AG08396 (cell line): ENCODE data around the gene PPP1R16B.
"Not testable (repeated sequence)": the region's sequence is repeated elsewhere in the genome, so short reads cannot be mapped to it uniquely, and the experiment has no call there.

Experiments used
- DNase-seq: peaks from one replicate; pipeline ENCODE4 v3.0.0; 2012; ENCODE audit warnings: low spot score, mixed read lengths

The PPP1R16B gene

DNA sequence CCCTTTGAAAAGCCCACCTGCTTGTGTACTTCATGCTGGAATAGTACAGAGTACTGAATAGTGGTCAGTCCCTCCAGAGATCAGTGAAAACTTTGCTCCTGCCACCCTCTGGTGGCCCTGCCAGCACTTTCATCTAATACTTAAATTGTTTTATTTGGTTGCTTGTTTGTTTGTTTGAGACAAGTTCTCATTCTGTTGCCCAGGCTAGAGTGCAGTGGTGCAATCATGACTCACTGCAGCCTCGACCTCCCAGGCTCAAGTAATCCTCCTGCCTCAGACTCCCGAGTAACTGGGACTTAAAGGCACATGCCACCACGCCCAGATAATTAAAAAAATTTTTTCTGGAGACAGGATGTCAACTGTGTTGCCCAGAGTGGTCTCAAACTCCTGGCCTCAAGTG, 129.8 kb downstream of the PPP1R16B start:
- peak; percentile 29 for DNase-seq

DNA sequence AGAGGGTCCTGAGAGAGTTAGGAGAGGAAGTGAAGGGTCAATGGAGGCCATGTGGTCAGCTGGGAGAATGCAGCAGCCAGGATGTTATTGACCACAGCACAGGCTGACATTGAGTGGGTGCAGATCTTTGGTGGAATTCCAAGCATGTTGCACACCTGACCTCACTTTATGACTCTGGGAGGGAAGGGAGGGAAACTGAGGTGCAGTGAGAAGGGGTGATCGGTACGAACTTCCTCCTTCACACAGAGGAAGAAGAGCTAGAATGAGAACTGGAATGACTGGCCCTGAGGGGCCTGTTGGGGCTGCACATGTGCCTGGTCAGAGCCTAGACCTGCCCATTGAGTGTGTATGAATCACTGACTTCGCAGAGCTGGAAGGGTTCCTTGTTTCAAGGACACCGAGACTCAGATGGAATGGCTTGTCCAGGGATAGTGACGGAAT, 130.5 kb downstream of the PPP1R16B start:
- no peak for DNase-seq

DNA sequence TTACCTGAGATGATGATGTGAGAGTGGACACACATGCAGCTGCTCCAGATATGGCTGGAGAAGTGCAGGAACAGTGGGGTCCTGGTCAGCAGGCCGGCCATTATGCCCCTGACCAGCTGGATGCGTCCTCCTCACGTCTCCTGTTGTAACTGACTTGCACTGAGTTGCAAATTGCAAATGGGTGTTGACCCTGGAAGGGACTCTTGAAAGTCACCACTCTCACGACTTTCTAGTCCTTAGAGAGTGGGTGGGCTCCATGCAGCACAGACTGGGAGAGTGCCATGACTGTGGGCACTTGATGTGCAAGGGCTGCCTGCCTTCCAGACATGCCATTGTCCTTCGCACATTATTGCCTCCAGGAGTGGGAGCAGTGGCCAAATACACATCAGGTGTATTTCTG, 131.5 kb downstream of the PPP1R16B start:
- DNase-seq = no peak

DNA sequence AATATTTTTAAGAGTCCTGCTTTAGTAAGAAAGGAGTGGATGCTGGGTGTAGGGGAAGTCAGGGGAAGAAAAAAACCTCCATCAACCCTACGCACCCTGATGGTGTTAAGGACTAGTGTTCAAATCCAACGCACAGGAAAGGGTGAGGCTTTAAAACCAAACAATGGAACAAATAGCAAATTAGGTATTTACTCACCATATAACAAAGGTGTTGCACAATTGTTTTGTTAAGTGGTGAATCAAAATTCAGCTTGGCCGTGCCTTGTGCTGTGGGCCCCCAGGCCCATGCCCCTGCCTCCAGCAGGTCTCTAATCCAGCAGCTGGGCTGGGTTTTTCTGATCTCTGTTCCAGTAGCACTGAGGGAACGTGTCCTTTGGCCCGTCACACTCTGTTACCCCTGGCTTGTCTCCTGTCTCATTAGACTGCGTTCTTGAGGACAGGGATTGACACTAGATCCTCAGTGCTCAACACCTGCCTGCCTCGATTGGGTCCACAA, 132.5 kb downstream of the PPP1R16B start:
- DNase-seq = no peak

GRCh38 chr20:38939686-38940085, 134.2 kb downstream of the PPP1R16B start:
- DNase-seq = no peak

DNA sequence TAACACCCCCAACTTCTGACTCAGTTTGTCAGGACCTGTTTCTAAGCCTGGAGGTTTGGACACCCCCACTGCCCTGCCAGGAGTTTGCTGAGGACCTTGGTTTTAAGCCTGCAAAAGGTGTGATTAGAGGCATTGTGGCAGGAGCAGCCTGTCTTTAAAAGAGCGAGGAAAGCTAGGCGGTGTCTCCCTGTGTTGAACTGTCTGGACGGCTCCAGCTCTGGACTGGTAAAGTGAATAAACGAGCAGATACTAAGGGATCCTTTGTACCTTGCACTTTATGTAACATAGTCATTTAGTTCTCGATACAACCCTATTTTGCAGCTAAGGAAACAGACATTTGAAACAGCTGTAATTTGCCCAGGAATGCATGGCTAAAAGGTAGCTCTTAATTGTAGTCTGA, 135.1 kb downstream of the PPP1R16B start:
- no peak for DNase-seq

DNA sequence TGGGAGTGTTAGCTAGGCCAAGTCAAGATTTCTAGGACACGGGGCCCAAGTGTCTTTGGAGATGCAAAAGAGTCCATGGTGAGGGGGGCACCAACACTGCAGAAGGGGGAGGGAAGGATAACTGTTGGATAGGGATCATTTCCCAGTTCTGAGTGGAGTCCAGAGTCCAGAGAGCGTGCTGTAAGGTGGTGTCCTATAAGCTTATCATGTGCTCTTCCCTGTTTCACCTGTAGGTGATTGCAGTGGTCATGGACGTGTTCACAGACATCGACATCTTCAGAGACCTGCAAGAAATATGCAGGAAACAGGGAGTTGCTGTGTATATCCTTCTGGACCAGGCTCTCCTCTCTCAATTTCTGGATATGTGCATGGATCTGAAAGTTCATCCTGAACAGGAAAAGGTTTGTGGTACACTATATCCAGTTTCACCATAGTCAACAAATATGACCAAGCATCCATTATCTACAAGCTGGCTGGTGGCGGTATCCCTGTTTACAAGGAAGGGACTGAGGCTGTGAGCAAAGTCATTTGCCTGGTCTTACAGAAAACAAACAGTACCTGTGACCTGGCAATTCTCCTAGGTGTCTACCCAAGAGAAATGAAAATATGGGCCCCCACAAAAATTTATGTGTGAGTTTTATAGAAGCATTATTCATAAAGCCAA, 136.4 kb downstream of the PPP1R16B start:
- no peak for DNase-seq

DNA sequence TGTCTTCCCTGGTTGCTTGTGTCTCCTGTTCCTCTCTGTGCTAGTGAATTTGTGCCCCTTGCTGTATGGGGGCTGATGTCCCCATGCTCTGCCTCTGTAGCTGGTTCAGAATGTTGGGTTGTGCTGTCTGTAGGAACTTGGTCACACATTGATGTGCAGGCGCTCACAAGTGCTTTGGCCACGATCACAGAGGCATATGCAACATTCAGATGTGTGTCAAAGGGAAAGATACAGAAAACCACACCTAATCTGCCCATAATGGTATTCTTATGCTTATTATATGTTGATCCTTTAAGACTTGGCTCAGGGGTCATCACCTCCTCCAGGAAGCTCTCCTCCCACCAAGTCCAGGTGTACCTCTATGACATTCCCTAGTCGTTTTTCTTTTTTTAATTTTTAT, 139.5 kb downstream of the PPP1R16B start:
- no peak for DNase-seq

- no peak for DNase-seq
These were observed 141.3 kb downstream of the PPP1R16B start for GRCh38 chr20:38946836-38947235.

- no peak for DNase-seq
These were observed 142.4 kb downstream of the PPP1R16B start for GRCh38 chr20:38947931-38948362.

GRCh38 chr20:38950254-38950653, 144.8 kb downstream of the PPP1R16B start:
- no peak for DNase-seq

- DNase-seq = no peak
These were observed 146.1 kb downstream of the PPP1R16B start for GRCh38 chr20:38951611-38952010.

DNA sequence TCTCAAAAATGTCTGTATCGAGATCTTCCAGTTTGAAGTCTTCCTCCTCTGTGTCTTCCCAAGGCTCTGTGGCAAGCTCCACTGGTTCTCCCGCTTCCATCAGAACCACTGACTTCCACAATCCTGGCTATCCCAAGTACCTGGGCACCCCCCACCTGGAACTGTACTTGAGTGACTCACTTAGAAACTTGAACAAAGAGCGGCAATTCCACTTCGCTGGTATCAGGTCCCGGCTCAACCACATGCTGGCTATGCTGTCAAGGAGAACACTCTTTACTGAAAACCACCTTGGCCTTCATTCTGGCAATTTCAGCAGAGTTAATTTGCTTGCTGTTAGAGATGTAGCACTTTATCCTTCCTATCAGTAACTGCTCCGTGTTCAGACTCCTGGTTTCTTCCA, 146.7 kb downstream of the PPP1R16B start:
- no peak for DNase-seq

- no peak for DNase-seq
These were observed 148.3 kb downstream of the PPP1R16B start for GRCh38 chr20:38953630-38954340.

- no peak for DNase-seq
These were observed 151.9 kb downstream of the PPP1R16B start for GRCh38 chr20:38957235-38957876.

DNA sequence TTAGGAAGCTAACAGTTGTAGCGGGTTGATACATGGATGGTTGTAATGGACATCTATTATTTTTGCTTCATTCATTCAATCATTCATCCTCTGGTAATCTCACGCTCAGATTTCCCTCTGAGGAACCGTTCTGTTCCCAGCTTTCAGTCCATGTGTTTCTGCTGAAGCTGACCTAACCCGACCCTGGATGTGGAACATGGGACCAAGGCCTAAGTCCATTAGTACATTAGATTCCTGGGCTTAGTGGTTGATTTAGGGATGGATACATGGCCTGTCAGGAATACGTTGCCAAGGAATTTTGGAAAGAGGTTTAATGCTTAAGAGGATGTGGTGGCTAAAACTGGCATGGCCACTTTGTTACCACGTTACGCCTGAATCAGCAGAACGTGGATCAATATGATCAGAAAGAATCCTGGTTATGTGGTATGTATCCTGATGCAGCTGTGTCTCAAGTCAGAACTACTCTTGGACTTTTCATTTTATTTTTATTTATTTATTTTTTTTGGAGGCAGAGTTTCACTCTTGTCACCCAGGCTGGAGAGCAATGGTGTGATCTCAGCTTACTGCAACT, 152.5 kb downstream of the PPP1R16B start:
- no peak for DNase-seq

- not testable (repeated sequence) for DNase-seq
These were observed 154.7 kb downstream of the PPP1R16B start for GRCh38 chr20:38960187-38960687.

GRCh38 chr20:38961530-38962043, 156.1 kb downstream of the PPP1R16B start:
- DNase-seq = no peak

DNA sequence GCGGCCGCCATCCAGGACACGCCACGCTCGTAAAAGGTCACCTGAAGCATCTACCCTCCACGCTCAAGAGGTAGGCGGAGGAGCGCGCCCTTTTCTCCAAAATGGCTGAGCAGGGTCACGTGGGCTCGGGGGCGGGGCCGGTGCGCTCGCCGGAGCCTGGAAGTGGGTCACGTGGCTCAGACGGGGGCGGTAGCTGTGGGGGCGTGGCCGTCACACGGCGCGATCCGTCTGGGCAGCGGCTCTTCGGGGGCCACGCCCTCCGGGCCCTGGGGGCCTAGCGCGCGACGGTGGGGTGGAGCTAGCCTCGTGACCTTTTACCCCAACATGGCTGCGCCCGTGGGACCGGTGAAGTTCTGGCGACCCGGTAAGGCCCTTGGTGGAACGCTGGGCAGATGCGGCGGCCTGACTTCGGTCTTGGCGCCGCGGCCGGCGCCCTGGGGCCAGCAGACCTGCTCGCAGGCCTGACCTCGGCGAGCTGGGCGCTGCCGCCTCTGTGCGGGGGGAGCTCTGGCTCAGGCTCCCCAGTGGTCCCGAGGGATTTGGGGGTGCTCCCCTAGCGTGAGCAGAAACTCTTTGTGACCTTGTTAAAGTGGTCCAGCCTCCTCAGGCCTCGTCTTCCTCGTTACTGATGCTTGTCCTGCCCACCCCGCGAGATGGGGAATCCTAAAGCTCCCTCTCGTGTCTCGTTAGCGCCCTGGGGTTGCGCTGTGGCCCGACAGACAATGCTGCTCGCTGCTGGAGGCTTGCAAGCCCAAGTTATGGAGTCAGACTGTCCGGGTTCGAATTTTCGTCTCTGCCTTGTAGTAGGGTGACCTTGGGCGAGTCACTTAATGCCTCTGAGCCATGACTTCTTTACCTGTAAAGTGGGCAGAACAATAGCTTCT, 156.8 kb downstream of the PPP1R16B start, which contains the start of gene DHX35:
Gene DHX35 (plus strand): TSS at position 301 of the 884 bp plus-strand sequence. CDS start 24 bp downstream, at position 325.
- peak; percentile 99 for DNase-seq

- no peak for DNase-seq
These were observed 157.5 kb downstream of the PPP1R16B start for GRCh38 chr20:38962928-38963401.

DNA sequence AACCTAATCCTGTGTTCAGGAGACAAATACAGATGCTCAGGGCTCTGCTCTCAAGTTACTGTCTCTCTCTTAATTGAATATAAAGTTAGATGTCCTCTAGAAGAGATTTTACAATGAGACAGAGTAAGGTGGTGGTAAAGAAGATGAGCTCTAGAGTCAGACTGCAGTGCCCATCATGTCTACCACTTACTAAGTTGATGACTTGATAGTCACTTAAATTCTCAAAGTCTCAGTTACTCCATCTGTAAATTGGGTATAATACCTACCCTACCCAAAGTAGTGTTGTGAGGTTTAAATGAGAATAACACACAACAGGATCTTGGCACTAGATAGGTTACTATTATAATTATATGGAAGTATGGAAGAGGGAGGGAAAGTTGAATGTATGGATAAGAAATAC, 158.2 kb downstream of the PPP1R16B start:
- DNase-seq = no peak
